ENCODE results near the gene USP24.
"Not testable (repeated sequence)": the region's sequence is repeated elsewhere in the genome, so short reads cannot be mapped to it uniquely, and the experiment has no call there.

DNA sequence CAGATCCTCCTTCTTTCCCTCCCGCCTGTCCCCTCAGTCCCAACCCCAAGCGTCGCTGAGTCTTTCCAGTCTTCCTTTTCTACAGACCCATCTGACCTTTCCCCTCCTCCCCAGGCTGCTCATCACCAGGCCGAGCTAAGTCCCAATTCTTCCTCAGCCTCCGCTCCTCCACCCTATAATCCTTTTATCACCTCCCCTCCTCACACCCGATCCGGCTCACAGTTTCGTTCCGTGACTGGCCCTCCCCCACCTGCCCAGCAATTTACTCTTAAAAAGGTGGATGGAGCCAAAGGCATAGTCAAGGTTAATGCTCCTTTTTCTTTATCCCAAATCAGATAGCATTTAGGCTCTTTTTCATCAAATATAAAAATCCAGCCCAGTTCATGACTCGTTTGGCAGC, 191.0 kb downstream of the USP24 start:
- not testable (repeated sequence) for TF ChIP-seq EZH2 (IDR thresholded peaks at IDR 0.05; ENCODE audit: insufficient read depth, low read length)
- TF ChIP-seq, protein P1, sequence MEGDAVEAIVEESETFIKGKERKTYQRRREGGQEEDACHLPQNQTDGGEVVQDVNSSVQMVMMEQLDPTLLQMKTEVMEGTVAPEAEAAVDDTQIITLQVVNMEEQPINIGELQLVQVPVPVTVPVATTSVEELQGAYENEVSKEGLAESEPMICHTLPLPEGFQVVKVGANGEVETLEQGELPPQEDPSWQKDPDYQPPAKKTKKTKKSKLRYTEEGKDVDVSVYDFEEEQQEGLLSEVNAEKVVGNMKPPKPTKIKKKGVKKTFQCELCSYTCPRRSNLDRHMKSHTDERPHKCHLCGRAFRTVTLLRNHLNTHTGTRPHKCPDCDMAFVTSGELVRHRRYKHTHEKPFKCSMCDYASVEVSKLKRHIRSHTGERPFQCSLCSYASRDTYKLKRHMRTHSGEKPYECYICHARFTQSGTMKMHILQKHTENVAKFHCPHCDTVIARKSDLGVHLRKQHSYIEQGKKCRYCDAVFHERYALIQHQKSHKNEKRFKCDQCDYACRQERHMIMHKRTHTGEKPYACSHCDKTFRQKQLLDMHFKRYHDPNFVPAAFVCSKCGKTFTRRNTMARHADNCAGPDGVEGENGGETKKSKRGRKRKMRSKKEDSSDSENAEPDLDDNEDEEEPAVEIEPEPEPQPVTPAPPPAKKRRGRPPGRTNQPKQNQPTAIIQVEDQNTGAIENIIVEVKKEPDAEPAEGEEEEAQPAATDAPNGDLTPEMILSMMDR (IDR thresholded peaks at IDR 0.05; ENCODE audit: insufficient read depth, low read depth, low read length), result not testable (repeated sequence)

All from astrocyte (in vitro differentiated cells and primary cell).